ENCODE results near the gene GFOD2.

GFOD2 gene

GRCh38 chr16:67678354-67679023 lies 40.6 kb downstream of the GFOD2 start:
- TF ChIP-seq CTCF (IDR thresholded peaks at IDR 0.05; ENCODE audit: insufficient read depth, low read depth, low read length, missing control alignments): no peak
- H3K4me3 ChIP-seq (ENCODE audit: low read depth, low read length): no peak overlapping the region
- no peak for DNase-seq (ENCODE audit: low read depth)

GRCh38 chr16:67677712-67678111 lies 41.4 kb downstream of the GFOD2 start:
- DNase-seq (ENCODE audit: low read depth): no peak
- H3K4me3 ChIP-seq (ENCODE audit: low read depth, low read length): no peak overlapping the region
- TF ChIP-seq CTCF (IDR thresholded peaks at IDR 0.05; ENCODE audit: insufficient read depth, low read depth, low read length, missing control alignments): no peak

DNA sequence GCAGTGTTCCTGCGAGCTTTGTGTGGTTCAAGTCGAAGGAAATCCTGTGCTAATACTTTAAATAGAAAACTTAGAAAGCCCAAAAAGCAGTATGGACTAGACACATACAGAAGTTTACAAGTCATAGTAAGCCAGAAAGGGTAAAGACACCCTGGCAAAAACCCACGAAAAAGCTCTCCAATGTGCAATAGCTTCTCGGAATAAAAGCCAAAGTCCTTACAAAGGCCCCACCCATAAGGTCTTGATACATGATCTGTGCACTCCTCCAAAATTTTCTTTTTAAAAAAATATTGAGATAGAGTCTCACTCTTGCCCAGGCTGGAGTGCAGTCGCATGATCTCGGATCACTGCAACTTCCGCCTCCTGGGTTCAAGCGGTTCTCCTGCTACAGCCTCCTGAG lies 42.2 kb downstream of the GFOD2 start:
- no peak for DNase-seq (ENCODE audit: low read depth)
- H3K4me3 ChIP-seq (ENCODE audit: low read depth, low read length): no peak overlapping the region
- no peak for TF ChIP-seq CTCF (IDR thresholded peaks at IDR 0.05; ENCODE audit: insufficient read depth, low read depth, low read length, missing control alignments)

- H3K4me3 ChIP-seq (ENCODE audit: low read depth, low read length): no peak overlapping the region
- no peak for TF ChIP-seq CTCF (IDR thresholded peaks at IDR 0.05; ENCODE audit: insufficient read depth, low read depth, low read length, missing control alignments)
- DNase-seq (ENCODE audit: low read depth): no peak
Observed at GRCh38 chr16:67676516-67676915, 42.6 kb downstream of the GFOD2 start.

DNA sequence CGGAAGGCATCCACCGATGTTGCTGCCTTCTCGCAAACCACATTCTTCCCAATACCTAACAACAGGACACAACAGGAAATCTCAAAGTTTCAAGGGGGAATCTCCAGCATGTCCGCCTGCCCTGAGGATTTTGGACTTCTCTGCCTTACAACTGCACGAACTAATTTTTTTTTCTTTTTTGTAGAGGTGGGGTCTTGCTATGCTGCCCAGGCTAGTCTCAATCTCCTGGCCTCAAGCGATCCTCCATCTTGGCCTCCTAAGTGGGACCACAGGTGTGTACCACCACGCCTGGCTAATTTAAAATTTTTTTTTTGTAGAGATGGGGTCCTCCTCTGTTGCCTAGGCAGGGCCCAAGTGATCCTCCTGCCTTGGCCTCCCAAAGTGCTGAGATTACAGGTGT lies 43.1 kb downstream of the GFOD2 start:
- no peak overlapping the region for H3K4me3 ChIP-seq (ENCODE audit: low read depth, low read length)
- DNase-seq (ENCODE audit: low read depth): no peak
- no peak for TF ChIP-seq CTCF (IDR thresholded peaks at IDR 0.05; ENCODE audit: insufficient read depth, low read depth, low read length, missing control alignments)

GRCh38 chr16:67675579-67675935 lies 43.6 kb downstream of the GFOD2 start:
- TF ChIP-seq CTCF (IDR thresholded peaks at IDR 0.05; ENCODE audit: insufficient read depth, low read depth, low read length, missing control alignments): no peak
- no peak overlapping the region for H3K4me3 ChIP-seq (ENCODE audit: low read depth, low read length)
- DNase-seq (ENCODE audit: low read depth): no peak

All from GM12865 (cell line).